Thyroid gland (tissue), 4 donors: Measurements from ENCODE around the gene TBX6.

Source experiments
- POLR2A ChIP-seq, 2 donors: fragments of 450-650 bp; IDR thresholded peaks; one replicate each; pipeline ENCODE4 v1.6.1; 2017; ENCODE audit warnings: antibody characterized with exemption in 2 of 2, mild to moderate bottlenecking in 2 of 2, moderate library complexity in 1 of 2
- TF ChIP-seq, protein P1 (sequence below), 6 experiments: fragments of 200-600 bp in 3 of 6; fragments of 450-650 bp in 3 of 6; sonication (generic) in 3 of 6; IDR thresholded peaks; one replicate each; pipeline ENCODE4 v1.5.1; 2016 to 2019; ENCODE audit warnings: antibody characterized with exemption in 6 of 6, mild to moderate bottlenecking in 2 of 6, inconsistent platforms in 1 of 6, moderate library complexity in 1 of 6

DNA sequence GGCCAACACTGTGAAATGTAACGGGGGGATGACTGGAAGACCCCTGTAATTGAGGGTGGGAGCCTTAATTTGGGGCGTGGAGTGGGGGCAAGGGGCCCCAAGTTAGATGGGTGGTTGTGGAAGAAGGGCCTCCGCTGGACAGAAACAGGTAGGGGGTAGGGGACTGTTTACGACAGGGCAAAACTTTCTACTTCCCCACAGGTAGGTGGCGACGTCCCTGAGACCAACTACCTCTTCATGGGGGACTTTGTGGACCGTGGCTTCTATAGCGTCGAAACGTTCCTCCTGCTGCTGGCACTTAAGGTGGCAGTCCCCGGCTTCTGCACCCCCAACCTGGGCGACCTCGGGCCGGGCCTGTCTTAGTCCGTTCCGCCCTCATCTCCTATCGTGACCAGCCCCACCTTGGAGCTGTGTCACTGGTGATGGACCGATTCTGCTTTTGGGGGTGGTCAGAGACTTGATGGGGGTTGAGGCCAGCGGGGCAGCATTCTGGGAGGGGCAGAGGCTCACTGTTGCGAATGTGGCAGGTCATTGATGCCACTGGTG is 9.1 kb downstream of the TBX6 start:
- TF ChIP-seq, protein P1, sequence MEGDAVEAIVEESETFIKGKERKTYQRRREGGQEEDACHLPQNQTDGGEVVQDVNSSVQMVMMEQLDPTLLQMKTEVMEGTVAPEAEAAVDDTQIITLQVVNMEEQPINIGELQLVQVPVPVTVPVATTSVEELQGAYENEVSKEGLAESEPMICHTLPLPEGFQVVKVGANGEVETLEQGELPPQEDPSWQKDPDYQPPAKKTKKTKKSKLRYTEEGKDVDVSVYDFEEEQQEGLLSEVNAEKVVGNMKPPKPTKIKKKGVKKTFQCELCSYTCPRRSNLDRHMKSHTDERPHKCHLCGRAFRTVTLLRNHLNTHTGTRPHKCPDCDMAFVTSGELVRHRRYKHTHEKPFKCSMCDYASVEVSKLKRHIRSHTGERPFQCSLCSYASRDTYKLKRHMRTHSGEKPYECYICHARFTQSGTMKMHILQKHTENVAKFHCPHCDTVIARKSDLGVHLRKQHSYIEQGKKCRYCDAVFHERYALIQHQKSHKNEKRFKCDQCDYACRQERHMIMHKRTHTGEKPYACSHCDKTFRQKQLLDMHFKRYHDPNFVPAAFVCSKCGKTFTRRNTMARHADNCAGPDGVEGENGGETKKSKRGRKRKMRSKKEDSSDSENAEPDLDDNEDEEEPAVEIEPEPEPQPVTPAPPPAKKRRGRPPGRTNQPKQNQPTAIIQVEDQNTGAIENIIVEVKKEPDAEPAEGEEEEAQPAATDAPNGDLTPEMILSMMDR (IDR thresholded peaks at IDR 0.05): no peak
- no peak for TF ChIP-seq POLR2A (IDR thresholded peaks at IDR 0.05)
